T-cell (primary cell): ENCODE results near the gene SGMS2. TPM values are rescaled to one million over a fixed set of nuclear protein-coding genes. Genes with fewer than 3 reads are reported as not detected.

ENCODE experiments used
- ATAC-seq, 4 experiments: fragments of 200-7000 bp in 3 of 4; fragments of 150-1000 bp in 1 of 4; cut with Tn5 transposase; replicated peaks in 1 of 4; 1 replicate in 3 of 4; 2 replicates in 1 of 4; pipeline ENCODE4 v1.10.0; 2021; ENCODE audit warnings: moderate library complexity in 3 of 4, mild to moderate bottlenecking in 2 of 4, moderate number of reproducible peaks in 1 of 4
- CTCF ChIA-PET, 2 donors: fragments of 300-600 bp; sonication (Branson Sonifier 250); formaldehyde crosslinking; loops; one replicate each; lab custom pipeline; 2022; ENCODE audit warnings: antibody characterized with exemption in 2 of 2; lab: Charles Lee
- POLR2A ChIA-PET, 2 donors: fragments of 300-600 bp; sonication (Branson Sonifier 250); formaldehyde crosslinking; loops; one replicate each; lab custom pipeline; 2022; ENCODE audit warnings: antibody characterized with exemption in 2 of 2; lab: Charles Lee
- DNase-seq, 35 experiments: peaks; one replicate each; pipeline versions ENCODE4 v3.0.0 to v3.0.0-alpha.2; 2013 to 2023
- H3K27ac ChIP-seq: one replicate; pipeline ENCODE4 v1.5.1; 2013; ENCODE audit warnings: low read length
- H3K27me3 ChIP-seq, 2 experiments: replicated peaks in 1 of 2; 1 replicate in 1 of 2; 2 replicates in 1 of 2; pipeline versions ENCODE4 v1.6.1 to v1.7.0; 2013; ENCODE audit warnings: low read length in 1 of 2, mixed read lengths in 1 of 2; ENCODE audit not compliant: control insufficient read depth in 2 of 2, insufficient read depth in 2 of 2; ENCODE audit errors: extremely low read depth in 1 of 2
- H3K36me3 ChIP-seq, 2 donors: 1 replicate in 1 of 2; 2 replicates in 1 of 2; pipeline versions ENCODE4 v1.6.1 to v1.7.0; 2013; ENCODE audit warnings: low read length in 1 of 2; ENCODE audit not compliant: control insufficient read depth in 2 of 2, insufficient read depth in 1 of 2; ENCODE audit errors: extremely low read depth in 1 of 2
- H3K4me1 ChIP-seq, 2 experiments: 1 replicate in 1 of 2; 2 replicates in 1 of 2; pipeline versions ENCODE4 v1.6.1 to v1.7.0; 2013; ENCODE audit warnings: low read length in 2 of 2, mixed read lengths in 1 of 2; ENCODE audit not compliant: insufficient read depth in 2 of 2, control insufficient read depth in 1 of 2; ENCODE audit errors: extremely low read depth in 1 of 2
- H3K4me3 ChIP-seq, 2 donors: 1 replicate in 1 of 2; 2 replicates in 1 of 2; pipeline versions ENCODE4 v1.5.1 to v1.7.0; 2013; ENCODE audit warnings: mild to moderate bottlenecking in 2 of 2, low read length in 1 of 2, moderate library complexity in 1 of 2; ENCODE audit not compliant: control insufficient read depth in 1 of 2; ENCODE audit errors: extremely low read depth in 1 of 2
- H3K9me3 ChIP-seq: 2 replicates; pipeline ENCODE4 v1.7.0; 2013
- H3K27ac Mint-ChIP-seq, 2 donors: one replicate each; pipeline ENCODE4 v1.8.0; 2020 to 2021; ENCODE audit warnings: mild to moderate bottlenecking in 2 of 2, mixed read lengths in 2 of 2
- H3K27me3 Mint-ChIP-seq, 2 donors: one replicate each; pipeline ENCODE4 v1.8.0; 2021 to 2022; ENCODE audit warnings: mixed read lengths in 2 of 2
- H3K36me3 Mint-ChIP-seq: one replicate; pipeline ENCODE4 v1.8.0; 2021; ENCODE audit warnings: mixed read lengths
- H3K4me1 Mint-ChIP-seq, 3 donors: one replicate each; pipeline ENCODE4 v1.8.0; 2020 to 2022; ENCODE audit warnings: mixed read lengths in 3 of 3, mild to moderate bottlenecking in 1 of 3
- H3K4me3 Mint-ChIP-seq, 3 donors: one replicate each; pipeline ENCODE4 v1.8.0; 2020 to 2022; ENCODE audit warnings: mild to moderate bottlenecking in 3 of 3, mixed read lengths in 3 of 3, moderate library complexity in 3 of 3
- H3K9me3 Mint-ChIP-seq, 3 donors: one replicate each; pipeline ENCODE4 v1.8.0; 2020 to 2022; ENCODE audit warnings: mixed read lengths in 3 of 3
- WGBS: methylation state at CpG from one replicate; pipeline ENCODE4 v1.1.5; 2013; ENCODE audit warnings: missing lambda C conversion rate; ENCODE audit not compliant: insufficient coverage; 5-methylcytosine and 5-hydroxymethylcytosine counted together
- total RNA-seq, 35 experiments: library from RNA in 6 of 35; stranded (reverse) in 6 of 35; fragments of 120-200 nt in 1 of 35; gene quantifications; one replicate each; pipeline versions ENCODE4 v1.2.1 to v1.2.4 and lab custom pipeline; 2013 to 2026

The SGMS2 gene
- total RNA-seq, 5 donors from 2014 or later (not counting 1 experiment from before 2014, with no cell fraction given) = 0.25 to 0.82 TPM; not detected in 3

DNA sequence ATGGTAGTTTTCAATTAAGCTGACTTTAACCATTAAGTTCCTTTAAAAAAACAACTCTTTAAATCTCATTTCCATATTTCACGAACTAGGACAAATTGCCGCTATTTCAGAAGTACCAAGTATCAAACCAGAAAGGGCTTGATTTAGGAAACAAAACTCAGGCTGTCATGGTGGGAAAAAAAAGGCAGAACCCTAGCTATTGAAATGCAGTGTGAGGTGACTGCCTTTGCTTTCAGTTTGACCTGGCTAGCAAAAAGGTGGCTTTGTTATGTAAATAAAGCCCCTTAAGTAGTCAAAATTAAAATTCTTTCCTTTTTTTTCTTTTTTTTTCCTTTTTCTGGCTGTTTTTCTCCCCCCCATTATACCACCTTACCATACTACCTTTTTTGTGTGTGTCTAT lies 66.0 kb downstream of the SGMS2 start:
- Mint-ChIP-seq H3K4me3 (no peak overlapping the region), H3K36me3 (no peaks in the 10 kb centered on the region), H3K4me1 (no peaks in the 10 kb centered on the region), H3K27ac (no peak overlapping the region), H3K9me3 (peaks cover 4 to 6% (median 5%) of the 10 kb centered on the region in 3 donors), H3K27me3 (peaks cover 3 to 11% of the 10 kb centered on the region in 2 donors)
- CTCF ChIA-PET = no interaction called here
- POLR2A ChIA-PET = no interaction called here
- ATAC-seq (no peak), DNase-seq (no peak)
- H3K27me3 ChIP-seq = peaks cover 0 to 2% of the 10 kb centered on the region in 2 experiments
- no peak overlapping the region for H3K27ac ChIP-seq
- WGBS = no CpG with 5 or more reads among the region's 2 CpGs
- no peaks in the 10 kb centered on the region for H3K4me1 ChIP-seq
- H3K9me3 ChIP-seq = peaks cover 5% of the 10 kb centered on the region
- H3K36me3 ChIP-seq = no peaks in the 10 kb centered on the region
- no peak overlapping the region for H3K4me3 ChIP-seq

DNA sequence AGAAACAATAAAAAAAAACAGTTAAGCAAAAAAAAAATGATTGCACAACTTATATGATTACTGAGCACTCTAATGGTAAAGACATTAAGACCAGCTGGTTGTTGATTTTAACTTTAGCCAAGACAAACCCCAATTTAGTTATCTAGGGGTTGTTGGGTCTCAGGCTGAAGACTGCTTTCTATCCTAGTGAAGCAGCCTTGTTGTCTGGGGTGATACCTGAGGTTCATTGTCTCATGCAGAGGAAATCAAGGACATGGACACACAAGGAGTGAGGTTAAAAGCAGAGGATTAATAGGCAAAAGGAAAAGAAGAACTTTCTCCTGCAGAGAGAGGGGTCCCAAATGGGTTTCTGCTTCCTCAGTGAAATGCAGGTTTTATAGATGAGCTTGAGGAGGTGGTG lies 66.6 kb downstream of the SGMS2 start:
- H3K9me3 Mint-ChIP-seq = peaks cover 4 to 6% (median 5%) of the 10 kb centered on the region in 3 donors
- ChIA-PET POLR2A (interaction anchor here in 1 of 2 donors (0.6 kb wide), 1 partner anchor 10 kb away, joined by 3 read pairs; no protein-coding TSS in a partner anchor), CTCF (interaction anchor here in 1 of 2 donors (0.5 kb wide), 1 partner anchor 133 kb away, joined by 3 read pairs; no protein-coding TSS in a partner anchor)
- H3K27me3 Mint-ChIP-seq = peaks cover 3 to 11% of the 10 kb centered on the region in 2 donors
- ATAC-seq (no peak), DNase-seq (no peak)
- H3K36me3 Mint-ChIP-seq = no peaks in the 10 kb centered on the region
- Histone ChIP-seq H3K36me3 (no peaks in the 10 kb centered on the region), H3K9me3 (peaks cover 5% of the 10 kb centered on the region), H3K27me3 (peaks cover 0 to 2% of the 10 kb centered on the region in 2 experiments), H3K4me3 (no peak overlapping the region), H3K4me1 (no peaks in the 10 kb centered on the region), H3K27ac (no peak overlapping the region)
- no peak overlapping the region for H3K27ac Mint-ChIP-seq
- H3K4me1 Mint-ChIP-seq = no peaks in the 10 kb centered on the region
- H3K4me3 Mint-ChIP-seq = no peak overlapping the region

DNA sequence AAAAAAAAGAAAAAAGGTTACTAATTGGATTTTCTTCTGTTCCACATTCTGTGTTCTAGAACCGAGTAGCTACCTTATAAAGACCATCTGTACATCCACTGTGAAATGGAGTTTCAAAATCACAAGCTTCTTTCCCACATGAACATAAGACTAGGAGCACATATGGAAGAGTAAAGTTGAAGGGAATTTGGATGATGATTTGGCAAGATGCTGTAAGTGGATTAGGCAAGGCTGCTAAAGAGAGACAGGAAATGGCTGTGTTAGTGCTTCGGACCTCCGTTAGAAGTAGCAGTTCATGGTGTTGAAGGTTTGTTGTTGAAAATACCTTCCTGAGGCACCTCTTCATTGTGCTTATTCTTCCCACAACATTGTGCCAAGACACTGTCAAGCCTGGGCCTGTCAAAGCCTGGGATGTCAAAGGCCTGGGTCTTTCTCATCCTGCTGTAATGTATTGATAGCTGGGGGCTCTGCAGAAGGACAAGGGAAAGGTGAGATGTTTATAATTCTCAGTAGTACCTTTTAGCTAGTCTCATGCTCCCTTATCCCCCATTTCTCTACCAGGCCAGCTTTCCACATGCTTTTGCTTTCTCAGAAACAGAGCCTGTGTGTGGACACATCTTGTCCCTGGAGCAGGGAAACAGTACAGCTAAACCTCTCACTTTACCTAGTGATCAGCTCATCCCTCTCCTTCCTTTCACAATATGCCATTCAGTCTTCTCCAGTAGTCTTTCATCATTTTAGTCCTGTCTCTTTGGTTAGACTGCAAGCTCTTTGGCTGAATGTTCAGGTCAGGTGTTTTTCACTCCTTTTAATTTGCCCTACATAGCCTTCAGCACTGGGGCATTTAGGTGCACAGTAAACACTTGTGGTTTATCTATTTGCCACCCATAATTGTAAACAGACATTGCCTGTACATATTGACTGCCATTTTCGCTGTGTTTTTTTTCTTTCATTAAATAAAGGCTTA lies 68.7 kb downstream of the SGMS2 start:
- ChIA-PET POLR2A (no interaction called here), CTCF (interaction anchor here in 1 of 2 donors (0.5 kb wide), 1 partner anchor 124 kb away, joined by 3 read pairs; no protein-coding TSS in a partner anchor)
- DNase-seq = no peak
- peaks cover 3% of the 10 kb centered on the region for H3K9me3 ChIP-seq
- Mint-ChIP-seq H3K36me3 (no peaks in the 10 kb centered on the region), H3K4me3 (no peak overlapping the region), H3K4me1 (no peaks in the 10 kb centered on the region), H3K9me3 (peaks cover 2 to 4% (median 3%) of the 10 kb centered on the region in 3 donors), H3K27me3 (peaks cover 8 to 14% of the 10 kb centered on the region in 2 donors), H3K27ac (no peak overlapping the region)
- ATAC-seq = no peak
- H3K27me3 ChIP-seq = peaks cover 0 to 2% of the 10 kb centered on the region in 2 experiments
- H3K4me1 ChIP-seq = no peaks in the 10 kb centered on the region
- no peak overlapping the region for H3K27ac ChIP-seq
- H3K4me3 ChIP-seq = no peak overlapping the region
- no peaks in the 10 kb centered on the region for H3K36me3 ChIP-seq
- 100% methylated on average over 1 of the region's 4 CpGs for WGBS

DNA sequence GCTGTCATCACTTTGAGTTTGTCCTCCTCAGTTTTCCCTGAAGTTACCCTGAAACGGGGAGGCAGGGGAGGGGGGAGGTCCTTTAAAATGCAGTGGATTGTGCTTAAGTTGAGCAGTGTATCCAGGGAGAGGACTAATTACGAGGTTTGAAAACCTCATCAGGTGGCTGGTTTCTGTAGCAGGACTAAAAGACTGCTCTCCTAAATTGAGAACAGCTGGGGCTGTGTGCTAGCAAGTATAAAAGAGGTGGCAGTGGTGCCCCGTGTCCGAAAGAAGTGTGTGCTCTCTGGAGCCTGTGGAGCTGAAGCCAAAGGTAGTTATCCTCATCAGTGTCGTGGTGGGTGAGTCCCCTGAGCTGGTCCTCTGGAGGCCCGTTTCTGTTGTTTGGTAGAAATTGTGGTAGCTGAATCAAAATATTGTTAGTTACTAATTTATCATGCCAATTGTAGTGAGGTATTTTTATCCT lies 69.4 kb downstream of the SGMS2 start:
- Histone ChIP-seq H3K27ac (no peak overlapping the region), H3K27me3 (peaks cover 0 to 2% of the 10 kb centered on the region in 2 experiments), H3K4me1 (no peaks in the 10 kb centered on the region), H3K4me3 (no peak overlapping the region), H3K36me3 (no peaks in the 10 kb centered on the region), H3K9me3 (no peaks in the 10 kb centered on the region)
- 86% methylated on average over 4 of the region's 6 CpGs for WGBS
- Mint-ChIP-seq H3K4me3 (no peak overlapping the region), H3K27ac (no peak overlapping the region), H3K4me1 (no peaks in the 10 kb centered on the region), H3K36me3 (no peaks in the 10 kb centered on the region), H3K9me3 (peaks cover 0 to 4% (median 0%) of the 10 kb centered on the region in 3 donors), H3K27me3 (peaks cover 9 to 14% of the 10 kb centered on the region in 2 donors)
- DNase-seq (no peak), ATAC-seq (no peak)
- CTCF ChIA-PET = no interaction called here
- POLR2A ChIA-PET = no interaction called here

DNA sequence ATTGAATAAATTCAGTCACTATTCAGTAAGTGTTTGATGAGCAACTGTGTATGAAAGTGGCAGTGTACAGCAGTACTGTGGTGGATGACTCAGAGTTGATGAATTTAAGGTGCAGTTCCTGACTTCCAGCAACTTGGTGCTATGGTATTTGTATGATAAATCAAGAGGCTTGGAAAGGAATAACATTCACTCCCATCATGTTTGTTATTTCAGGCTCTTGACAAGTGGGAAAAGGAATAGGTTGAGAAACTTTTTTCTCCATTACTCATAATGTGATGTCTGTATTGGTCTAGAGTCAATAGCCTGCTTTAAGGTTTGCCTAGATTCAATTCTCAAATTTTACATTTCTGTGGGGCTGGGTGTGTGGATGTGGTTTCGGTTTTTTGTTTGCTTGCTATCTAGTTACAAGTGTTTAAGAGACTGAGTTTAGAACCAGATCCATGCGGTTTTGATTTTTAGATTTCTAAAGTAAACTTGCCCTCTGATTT lies 71.5 kb downstream of the SGMS2 start:
- no peak for DNase-seq
- Histone ChIP-seq H3K4me3 (no peak overlapping the region), H3K9me3 (no peaks in the 10 kb centered on the region), H3K4me1 (no peaks in the 10 kb centered on the region), H3K27ac (no peak overlapping the region), H3K27me3 (peaks cover 0 to 2% of the 10 kb centered on the region in 2 experiments), H3K36me3 (no peaks in the 10 kb centered on the region)
- no peaks in the 10 kb centered on the region for H3K4me1 Mint-ChIP-seq
- ChIA-PET POLR2A (no interaction called here), CTCF (no interaction called here)
- WGBS = no CpG with 5 or more reads among the region's 2 CpGs
- H3K4me3 Mint-ChIP-seq = no peak overlapping the region
- ATAC-seq = no peak
- peaks cover 13 to 21% of the 10 kb centered on the region in 2 donors for H3K27me3 Mint-ChIP-seq
- H3K27ac Mint-ChIP-seq = no peak overlapping the region
- H3K36me3 Mint-ChIP-seq = no peaks in the 10 kb centered on the region
- peaks cover 0 to 3% (median 0%) of the 10 kb centered on the region in 3 donors for H3K9me3 Mint-ChIP-seq

DNA sequence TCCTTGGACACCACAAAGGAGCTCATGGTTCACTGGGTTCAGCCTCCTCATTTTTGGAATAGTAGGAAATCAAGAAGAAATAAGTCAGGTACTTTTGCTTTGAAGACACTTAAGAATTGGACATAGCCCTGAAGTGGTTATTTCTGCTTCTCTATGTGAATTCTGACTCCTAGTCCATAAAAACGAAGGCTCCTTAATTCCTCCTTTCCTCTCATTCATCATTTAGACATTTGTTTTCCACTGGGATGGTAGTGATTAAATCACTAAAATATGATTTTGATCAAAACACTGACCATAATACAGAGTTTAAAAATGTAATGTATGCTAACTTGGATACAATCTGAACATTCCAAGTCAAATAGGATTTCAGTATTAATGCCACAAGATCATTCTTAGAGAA lies 71.9 kb downstream of the SGMS2 start:
- ChIA-PET CTCF (no interaction called here), POLR2A (no interaction called here)
- Mint-ChIP-seq H3K4me3 (no peak overlapping the region), H3K9me3 (no peaks in the 10 kb centered on the region), H3K27ac (no peak overlapping the region), H3K4me1 (no peaks in the 10 kb centered on the region), H3K36me3 (no peaks in the 10 kb centered on the region), H3K27me3 (peaks cover 11 to 25% of the 10 kb centered on the region in 2 donors)
- H3K4me3 ChIP-seq = no peak overlapping the region
- DNase-seq = no peak
- WGBS = no CpG with 5 or more reads among the region's 1 CpG
- no peak for ATAC-seq
- no peaks in the 10 kb centered on the region for H3K4me1 ChIP-seq
- peaks cover 0 to 2% of the 10 kb centered on the region in 2 experiments for H3K27me3 ChIP-seq
- no peak overlapping the region for H3K27ac ChIP-seq
- H3K36me3 ChIP-seq = no peaks in the 10 kb centered on the region
- H3K9me3 ChIP-seq = no peaks in the 10 kb centered on the region
